K562 (cell line): Measurements from ENCODE around the gene ANK2. TPM values are rescaled to one million over a fixed set of nuclear protein-coding genes. Genes with fewer than 3 reads are reported as not detected.

Experiments
- ATAC-seq: fragments of 200-7000 bp; cut with Tn5 transposase; 3 replicates; pipeline ENCODE4 v1.9.1; 2020; ENCODE audit warnings: moderate library complexity
- BruUV-seq: library from RNA; stranded (reverse); fragments of 400-500 nt; replicated peaks from 2 replicates; lab custom pipeline; 2021; lab: Mats Ljungman, UMichigan
- CTCF ChIA-PET: fragments of 300-600 bp; formaldehyde crosslinking; extraction: SDS; loops from one replicate; lab custom pipeline; 2021; ENCODE audit warnings: low intra/inter-chr PET ratio; lab: Yijun Ruan, JAX
- POLR2A ChIA-PET: fragments of 300-600, 350-650 bp; sonication (Branson Sonifier 250); formaldehyde crosslinking; extraction: SDS; loops from one replicate; lab custom pipeline; 2021; ENCODE audit warnings: antibody characterized with exemption, inconsistent platforms; lab: Yijun Ruan, JAX
- DNase-seq, 4 experiments: peaks; one replicate each; pipeline versions ENCODE4 v3.0.0 to v3.0.0-alpha.2; 2011 to 2018; ENCODE audit warnings: low spot score in 3 of 4, mixed read lengths in 3 of 4; ENCODE audit errors: extremely low read depth in 1 of 4
- FAIRE-seq: peaks from 2 replicates; lab custom pipeline; 2011; peaks lifted over from hg19 to GRCh38; lab: Jason Lieb, UNC
- H2AFZ ChIP-seq: 2 replicates; pipeline ENCODE4 v1.6.0; 2011; ENCODE audit warnings: low read depth, low read length, control low read depth, inconsistent platforms
- H3K27ac ChIP-seq: fragments of 200-600 bp; 3 replicates; pipeline ENCODE4 v1.8.0; 2011; ENCODE audit warnings: low read depth, mild to moderate bottlenecking, control low read depth, inconsistent platforms, low read length, moderate library complexity, mixed read lengths; ENCODE audit errors: extremely low read depth
- H3K27me3 ChIP-seq, 2 experiments: fragments of 300-600 bp in 1 of 2; 2 replicates in 1 of 2; 3 replicates in 1 of 2; pipeline versions ENCODE4 v1.6.0 to v1.8.0; 2011; ENCODE audit warnings: inconsistent platforms in 2 of 2, low read length in 2 of 2, mild to moderate bottlenecking in 1 of 2, mixed read lengths in 1 of 2, moderate library complexity in 1 of 2; ENCODE audit not compliant: control insufficient read depth in 2 of 2, insufficient read depth in 2 of 2
- H3K36me3 ChIP-seq: fragments of 300-600 bp; 3 replicates; pipeline ENCODE4 v1.8.0; 2011; ENCODE audit warnings: mild to moderate bottlenecking, low read length, inconsistent platforms; ENCODE audit not compliant: control insufficient read depth, insufficient read depth
- H3K4me1 ChIP-seq, 2 experiments: fragments of 200-600 bp in 1 of 2; replicated peaks in 1 of 2; 2 replicates in 1 of 2; 3 replicates in 1 of 2; pipeline versions ENCODE4 v1.5.1 to v1.8.0; 2011; ENCODE audit warnings: inconsistent platforms in 2 of 2, low read length in 2 of 2, mild to moderate bottlenecking in 1 of 2, mixed read lengths in 1 of 2, moderate library complexity in 1 of 2; ENCODE audit not compliant: control insufficient read depth in 2 of 2, insufficient read depth in 2 of 2
- H3K4me2 ChIP-seq: 2 replicates; pipeline ENCODE4 v1.6.1; 2011; ENCODE audit warnings: low read length, control low read depth, inconsistent platforms, mixed read lengths; ENCODE audit not compliant: insufficient read depth
- H3K4me3 ChIP-seq: fragments of 200-600 bp; sonication (generic), shearing (Covaris generic); 2 replicates; pipeline ENCODE4 v1.5.1; 2016; ENCODE audit warnings: control low read depth, inconsistent platforms
- H3K79me2 ChIP-seq: fragments of 200-600 bp; 3 replicates; pipeline ENCODE4 v1.8.0; 2011; ENCODE audit warnings: low read length, inconsistent platforms; ENCODE audit not compliant: control insufficient read depth, insufficient read depth
- H3K9ac ChIP-seq, 2 experiments: 2 replicates each; pipeline versions ENCODE4 v1.6.0 to v1.6.1; 2011; ENCODE audit warnings: low read depth in 2 of 2, low read length in 2 of 2, control low read depth in 1 of 2, inconsistent platforms in 1 of 2, mild to moderate bottlenecking in 1 of 2, mixed read lengths in 1 of 2; ENCODE audit not compliant: insufficient read depth in 1 of 2
- H3K9me1 ChIP-seq: one replicate; pipeline ENCODE4 v1.6.0; 2011; ENCODE audit warnings: inconsistent platforms, mild to moderate bottlenecking, low read length, moderate library complexity; ENCODE audit not compliant: control insufficient read depth, insufficient read depth
- H3K9me3 ChIP-seq: replicated peaks from 2 replicates; pipeline ENCODE4 v1.5.1; 2011; ENCODE audit warnings: low read depth, low read length, inconsistent platforms; ENCODE audit not compliant: control insufficient read depth, insufficient read depth
- H4K20me1 ChIP-seq: replicated peaks from 2 replicates; pipeline ENCODE4 v1.6.1; 2011; ENCODE audit warnings: low read length, inconsistent platforms, mixed read lengths; ENCODE audit not compliant: control insufficient read depth, insufficient read depth
- BMI1 ChIP-seq: fragments of 150-350 bp; IDR thresholded peaks from 2 replicates; pipeline ENCODE4 v1.6.1; 2014; ENCODE audit warnings: low read length
- SREBF2 ChIP-seq: sonication (generic); formaldehyde crosslinking; IDR thresholded peaks from 2 replicates; pipeline ENCODE4 v1.4.0; 2020; ENCODE audit warnings: mild to moderate bottlenecking, missing genetic modification reagents
- ZBTB8A ChIP-seq: fragments of 450-650 bp; IDR thresholded peaks from 2 replicates; pipeline ENCODE4 v1.6.1; 2018; ENCODE audit warnings: mild to moderate bottlenecking, moderate library complexity; ENCODE audit not compliant: partially characterized antibody
- ZFP1 ChIP-seq: fragments of 450-650 bp; formaldehyde crosslinking; IDR thresholded peaks from 2 replicates; pipeline ENCODE4 v1.4.0; 2020; ENCODE audit warnings: mild to moderate bottlenecking, mixed read lengths
- ZNF140 ChIP-seq: fragments of 250-450 bp; sonication (Bioruptor Pico); IDR thresholded peaks from 2 replicates; pipeline ENCODE4 v1.8.0; 2021; ENCODE audit warnings: moderate library complexity, mild to moderate bottlenecking, inconsistent platforms
- ZNF253 ChIP-seq: fragments of 250-450 bp; sonication (Bioruptor Pico); conservative IDR thresholded peaks from 2 replicates; pipeline ENCODE4 v1.6.1; 2021; ENCODE audit warnings: mild to moderate bottlenecking
- ZNF347 ChIP-seq: fragments of 450-650 bp; formaldehyde crosslinking; IDR thresholded peaks from 2 replicates; pipeline ENCODE4 v1.4.0; 2020; ENCODE audit warnings: low read depth, mild to moderate bottlenecking, moderate library complexity
- in situ Hi-C: fragments of 300-500 bp; cut with MboI; formaldehyde crosslinking; loops from 4 replicates; pipeline ENCODE4 v1.15.0; 2018; ENCODE audit warnings: inconsistent platforms, mixed read lengths
- intact Hi-C: fragments of 100-400 bp; cut with micrococcal nuclease; formaldehyde crosslinking; loops from 2 replicates; pipeline ENCODE4 v1.14.2; 2022
- polyA plus RNA-seq, 8 experiments: library from polyadenylated mRNA; depleted of rRNA in 4 of 8; stranded (reverse) in 5 of 8; unstranded in 3 of 8; fragments of >200 nt; fragmentation: Nextera tagmentation in 2 of 8; fragmentation: Illumina TruSeq in 1 of 8; extraction: Ambion mirVana in 2 of 8; extraction: Trizol in 1 of 8; gene quantifications; 2 replicates each; pipeline versions ENCODE4 v1.2.1 to v1.2.3, GENCODE V29; 2011 to 2014; ENCODE audit warnings: inconsistent platforms in 1 of 8, missing spikeins in 1 of 8
- total RNA-seq, 7 experiments: library from RNA; depleted of rRNA in 6 of 7; stranded (reverse); fragments of >200 nt in 6 of 7; fragmentation: Illumina TruSeq in 2 of 7; extraction: Trizol in 2 of 7; gene quantifications; 2 replicates each; pipeline versions ENCODE4 v1.2.1 to v1.2.3, GENCODE V29; 2011 to 2021; ENCODE audit warnings: low replicate concordance in 1 of 7
- TF ChIP-seq, protein P1 (sequence below): sonication (generic); formaldehyde crosslinking; IDR thresholded peaks from 2 replicates; pipeline ENCODE4 v1.8.1; 2023; ENCODE audit warnings: missing genetic modification reagents, mild to moderate bottlenecking, borderline replicate concordance
- TF ChIP-seq, protein P2 (sequence below): fragments of 450-650 bp; formaldehyde crosslinking; conservative IDR thresholded peaks from 2 replicates; pipeline ENCODE4 v1.4.0; 2022; ENCODE audit warnings: mild to moderate bottlenecking, missing genetic modification characterization
- TF ChIP-seq, protein P3 (sequence below): fragments of 250-450 bp; sonication (Bioruptor Pico); IDR thresholded peaks from 2 replicates; pipeline ENCODE4 v1.5.1; 2021; ENCODE audit warnings: mild to moderate bottlenecking
- TF ChIP-seq, protein P4 (sequence below): fragments of 250-450 bp; sonication (Bioruptor Pico); IDR thresholded peaks from 2 replicates; pipeline ENCODE4 v1.8.0; 2021; ENCODE audit warnings: moderate library complexity, mild to moderate bottlenecking, inconsistent platforms

Gene ANK2
- total and polyA plus RNA-seq, 9 of the 15 experiments (the other 6 are each of a cell fraction or from before 2014, with no cell fraction given) = 0.07 to 0.24 TPM; not detected in 7

DNA sequence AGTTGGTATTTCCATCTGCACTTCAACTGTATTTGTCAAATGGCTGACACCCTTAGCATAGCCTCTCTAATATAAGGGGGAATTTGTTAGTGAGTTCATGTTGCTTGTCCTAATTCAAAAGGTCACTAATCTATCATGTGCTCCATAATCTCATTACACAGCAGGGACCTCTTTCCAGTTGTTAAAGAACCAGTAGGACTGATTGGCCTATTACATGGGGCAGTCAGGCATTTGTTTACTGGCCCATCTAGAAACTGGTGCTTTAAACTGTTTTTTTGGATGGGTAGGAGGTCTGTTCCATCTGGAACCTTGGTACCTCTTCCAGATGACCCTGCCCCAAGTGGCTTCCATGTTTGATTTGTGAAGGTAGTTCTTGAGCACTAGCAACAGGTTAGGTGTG lies 11.4 kb downstream of the ANK2 start:
- Histone ChIP-seq H3K36me3 (no peaks in the 10 kb centered on the region), H3K79me2 (no peaks in the 10 kb centered on the region), H3K9ac (no peak overlapping the region), H3K9me3 (no peaks in the 10 kb centered on the region; the same call in 1 of the 2 replicates), H3K9me1 (no peaks in the 10 kb centered on the region), H3K27ac (no peak overlapping the region), H3K4me3 (no peak overlapping the region), H3K4me1 (no peaks in the 10 kb centered on the region), H3K27me3 (no peaks in the 10 kb centered on the region), H3K4me2 (no peak overlapping the region), H2AFZ (no peak overlapping the region), H4K20me1 (no peaks in the 10 kb centered on the region)
- DNase-seq = no peak
- BruUV-seq = no TSS peak
- POLR2A ChIA-PET = no interaction called here
- intact Hi-C loops = no loop called here
- CTCF ChIA-PET = no interaction called here
- FAIRE-seq = no peak
- in situ Hi-C loops = no loop called here
- ATAC-seq = no peak
- TF ChIP-seq, protein P1, sequence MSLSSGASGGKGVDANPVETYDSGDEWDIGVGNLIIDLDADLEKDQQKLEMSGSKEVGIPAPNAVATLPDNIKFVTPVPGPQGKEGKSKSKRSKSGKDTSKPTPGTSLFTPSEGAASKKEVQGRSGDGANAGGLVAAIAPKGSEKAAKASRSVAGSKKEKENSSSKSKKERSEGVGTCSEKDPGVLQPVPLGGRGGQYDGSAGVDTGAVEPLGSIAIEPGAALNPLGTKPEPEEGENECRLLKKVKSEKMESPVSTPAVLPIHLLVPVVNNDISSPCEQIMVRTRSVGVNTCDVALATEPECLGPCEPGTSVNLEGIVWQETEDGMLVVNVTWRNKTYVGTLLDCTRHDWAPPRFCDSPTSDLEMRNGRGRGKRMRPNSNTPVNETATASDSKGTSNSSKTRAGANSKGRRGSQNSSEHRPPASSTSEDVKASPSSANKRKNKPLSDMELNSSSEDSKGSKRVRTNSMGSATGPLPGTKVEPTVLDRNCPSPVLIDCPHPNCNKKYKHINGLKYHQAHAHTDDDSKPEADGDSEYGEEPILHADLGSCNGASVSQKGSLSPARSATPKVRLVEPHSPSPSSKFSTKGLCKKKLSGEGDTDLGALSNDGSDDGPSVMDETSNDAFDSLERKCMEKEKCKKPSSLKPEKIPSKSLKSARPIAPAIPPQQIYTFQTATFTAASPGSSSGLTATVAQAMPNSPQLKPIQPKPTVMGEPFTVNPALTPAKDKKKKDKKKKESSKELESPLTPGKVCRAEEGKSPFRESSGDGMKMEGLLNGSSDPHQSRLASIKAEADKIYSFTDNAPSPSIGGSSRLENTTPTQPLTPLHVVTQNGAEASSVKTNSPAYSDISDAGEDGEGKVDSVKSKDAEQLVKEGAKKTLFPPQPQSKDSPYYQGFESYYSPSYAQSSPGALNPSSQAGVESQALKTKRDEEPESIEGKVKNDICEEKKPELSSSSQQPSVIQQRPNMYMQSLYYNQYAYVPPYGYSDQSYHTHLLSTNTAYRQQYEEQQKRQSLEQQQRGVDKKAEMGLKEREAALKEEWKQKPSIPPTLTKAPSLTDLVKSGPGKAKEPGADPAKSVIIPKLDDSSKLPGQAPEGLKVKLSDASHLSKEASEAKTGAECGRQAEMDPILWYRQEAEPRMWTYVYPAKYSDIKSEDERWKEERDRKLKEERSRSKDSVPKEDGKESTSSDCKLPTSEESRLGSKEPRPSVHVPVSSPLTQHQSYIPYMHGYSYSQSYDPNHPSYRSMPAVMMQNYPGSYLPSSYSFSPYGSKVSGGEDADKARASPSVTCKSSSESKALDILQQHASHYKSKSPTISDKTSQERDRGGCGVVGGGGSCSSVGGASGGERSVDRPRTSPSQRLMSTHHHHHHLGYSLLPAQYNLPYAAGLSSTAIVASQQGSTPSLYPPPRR (CRISPR knock-in tag) = no peak
- no peak for TF ChIP-seq ZNF140
- TF ChIP-seq, protein P2, sequence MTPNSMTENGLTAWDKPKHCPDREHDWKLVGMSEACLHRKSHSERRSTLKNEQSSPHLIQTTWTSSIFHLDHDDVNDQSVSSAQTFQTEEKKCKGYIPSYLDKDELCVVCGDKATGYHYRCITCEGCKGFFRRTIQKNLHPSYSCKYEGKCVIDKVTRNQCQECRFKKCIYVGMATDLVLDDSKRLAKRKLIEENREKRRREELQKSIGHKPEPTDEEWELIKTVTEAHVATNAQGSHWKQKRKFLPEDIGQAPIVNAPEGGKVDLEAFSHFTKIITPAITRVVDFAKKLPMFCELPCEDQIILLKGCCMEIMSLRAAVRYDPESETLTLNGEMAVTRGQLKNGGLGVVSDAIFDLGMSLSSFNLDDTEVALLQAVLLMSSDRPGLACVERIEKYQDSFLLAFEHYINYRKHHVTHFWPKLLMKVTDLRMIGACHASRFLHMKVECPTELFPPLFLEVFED = no peak
- TF ChIP-seq ZBTB8A = no peak
- TF ChIP-seq, protein P3, sequence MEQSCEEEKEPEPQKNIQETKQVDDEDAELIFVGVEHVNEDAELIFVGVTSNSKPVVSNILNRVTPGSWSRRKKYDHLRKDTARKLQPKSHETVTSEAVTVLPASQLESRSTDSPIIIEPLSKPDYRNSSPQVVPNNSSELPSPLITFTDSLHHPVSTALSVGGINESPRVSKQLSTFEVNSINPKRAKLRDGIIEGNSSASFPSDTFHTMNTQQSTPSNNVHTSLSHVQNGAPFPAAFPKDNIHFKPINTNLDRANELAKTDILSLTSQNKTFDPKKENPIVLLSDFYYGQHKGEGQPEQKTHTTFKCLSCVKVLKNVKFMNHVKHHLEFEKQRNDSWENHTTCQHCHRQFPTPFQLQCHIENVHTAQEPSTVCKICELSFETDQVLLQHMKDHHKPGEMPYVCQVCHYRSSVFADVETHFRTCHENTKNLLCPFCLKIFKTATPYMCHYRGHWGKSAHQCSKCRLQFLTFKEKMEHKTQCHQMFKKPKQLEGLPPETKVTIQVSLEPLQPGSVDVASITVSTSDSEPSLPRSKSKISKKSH = no peak
- TF ChIP-seq BMI1 = no peak
- TF ChIP-seq, protein P4, sequence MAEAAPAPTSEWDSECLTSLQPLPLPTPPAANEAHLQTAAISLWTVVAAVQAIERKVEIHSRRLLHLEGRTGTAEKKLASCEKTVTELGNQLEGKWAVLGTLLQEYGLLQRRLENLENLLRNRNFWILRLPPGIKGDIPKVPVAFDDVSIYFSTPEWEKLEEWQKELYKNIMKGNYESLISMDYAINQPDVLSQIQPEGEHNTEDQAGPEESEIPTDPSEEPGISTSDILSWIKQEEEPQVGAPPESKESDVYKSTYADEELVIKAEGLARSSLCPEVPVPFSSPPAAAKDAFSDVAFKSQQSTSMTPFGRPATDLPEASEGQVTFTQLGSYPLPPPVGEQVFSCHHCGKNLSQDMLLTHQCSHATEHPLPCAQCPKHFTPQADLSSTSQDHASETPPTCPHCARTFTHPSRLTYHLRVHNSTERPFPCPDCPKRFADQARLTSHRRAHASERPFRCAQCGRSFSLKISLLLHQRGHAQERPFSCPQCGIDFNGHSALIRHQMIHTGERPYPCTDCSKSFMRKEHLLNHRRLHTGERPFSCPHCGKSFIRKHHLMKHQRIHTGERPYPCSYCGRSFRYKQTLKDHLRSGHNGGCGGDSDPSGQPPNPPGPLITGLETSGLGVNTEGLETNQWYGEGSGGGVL = no peak
- no peak for TF ChIP-seq ZNF253
- no peak for TF ChIP-seq ZNF347
- TF ChIP-seq ZFP1 (CRISPR knock-in tag) = no peak
- no peak for TF ChIP-seq SREBF2 (CRISPR knock-in tag)
